GM23338 (cell line): ENCODE data around the gene ZDHHC18. TPM values are rescaled to one million over a fixed set of nuclear protein-coding genes. Genes with fewer than 3 reads are reported as not detected.
A peak's percentile ranks its signal among the peaks of the same experiment; 100 is the strongest.

Source experiments
- ATAC-seq: fragments of 200-7000 bp; cut with Tn5 transposase; 3 replicates; pipeline ENCODE4 v1.9.1; 2020
- DNase-seq: peaks from one replicate; pipeline ENCODE4 v3.0.0-alpha.2; 2015; ENCODE audit warnings: low spot score
- H2AFZ ChIP-seq: fragments of 200-600 bp; sonication (generic); 2 replicates; pipeline ENCODE4 v1.8.0; 2016; ENCODE audit warnings: antibody characterized with exemption, mild to moderate bottlenecking, moderate library complexity
- H3F3A ChIP-seq: fragments of 200-600 bp; sonication (generic); replicated peaks from 2 replicates; pipeline ENCODE4 v1.8.0; 2017; ENCODE audit warnings: antibody characterized with exemption, mixed run types, low read depth
- H3K27ac ChIP-seq: fragments of 200-600 bp; sonication (generic); 2 replicates; pipeline ENCODE4 v1.6.1; 2016; ENCODE audit warnings: low read depth
- H3K27me3 ChIP-seq: fragments of 200-600 bp; sonication (generic); 2 replicates; pipeline ENCODE4 v1.8.0; 2016; ENCODE audit warnings: mild to moderate bottlenecking, mixed run types, moderate library complexity; ENCODE audit not compliant: insufficient read depth
- H3K36me3 ChIP-seq: fragments of 200-600 bp; sonication (generic); 2 replicates; pipeline ENCODE4 v1.8.0; 2016; ENCODE audit warnings: mild to moderate bottlenecking; ENCODE audit not compliant: insufficient read depth
- H3K4me1 ChIP-seq: fragments of 200-600 bp; sonication (generic); 2 replicates; pipeline ENCODE4 v1.8.0; 2016; ENCODE audit warnings: mild to moderate bottlenecking, moderate library complexity; ENCODE audit not compliant: insufficient read depth
- H3K4me2 ChIP-seq: fragments of 200-600 bp; sonication (generic); 2 replicates; pipeline ENCODE4 v1.7.1; 2017; ENCODE audit warnings: mixed run types
- H3K4me3 ChIP-seq: fragments of 200-600 bp; sonication (generic); 2 replicates; pipeline ENCODE4 v1.6.1; 2016; ENCODE audit warnings: mixed run types
- H3K79me2 ChIP-seq: fragments of 200-600 bp; sonication (generic); replicated peaks from 2 replicates; pipeline ENCODE4 v1.8.0; 2017; ENCODE audit warnings: mild to moderate bottlenecking; ENCODE audit not compliant: insufficient read depth
- H3K9me2 ChIP-seq: fragments of 200-600 bp; sonication (generic); 2 replicates; pipeline ENCODE4 v1.8.0; 2017; ENCODE audit not compliant: insufficient read depth
- H4K20me1 ChIP-seq: fragments of 200-600 bp; sonication (generic); replicated peaks from 2 replicates; pipeline ENCODE4 v1.8.0; 2017; ENCODE audit warnings: mild to moderate bottlenecking; ENCODE audit not compliant: insufficient read depth
- H3K27ac Mint-ChIP-seq: 2 replicates; pipeline ENCODE4 v1.8.0; 2020; ENCODE audit warnings: inconsistent platforms, mild to moderate bottlenecking, moderate library complexity, mixed read lengths
- H3K27me3 Mint-ChIP-seq: 3 replicates; pipeline ENCODE4 v1.8.0; 2022; ENCODE audit warnings: low read depth, mild to moderate bottlenecking, moderate library complexity, mixed read lengths, inconsistent platforms; ENCODE audit not compliant: insufficient read depth, poor library complexity
- H3K36me3 Mint-ChIP-seq: 3 replicates; pipeline ENCODE4 v1.8.0; 2021; ENCODE audit warnings: low read depth, mild to moderate bottlenecking, inconsistent platforms, moderate library complexity, mixed read lengths
- H3K4me1 Mint-ChIP-seq: 3 replicates; pipeline ENCODE4 v1.8.0; 2020; ENCODE audit warnings: mild to moderate bottlenecking, inconsistent platforms, mixed read lengths
- H3K4me3 Mint-ChIP-seq: 3 replicates; pipeline ENCODE4 v1.8.0; 2021; ENCODE audit warnings: moderate library complexity, mild to moderate bottlenecking, inconsistent platforms, mixed read lengths
- H3K9me3 Mint-ChIP-seq: 3 replicates; pipeline ENCODE4 v1.8.0; 2020; ENCODE audit warnings: moderate library complexity, mild to moderate bottlenecking, inconsistent platforms, mixed read lengths
- CREB1 ChIP-seq: fragments of 250-450 bp; sonication (Bioruptor Pico); IDR thresholded peaks from 2 replicates; pipeline ENCODE4 v1.5.0; 2020; ENCODE audit warnings: low read depth, mild to moderate bottlenecking, moderate library complexity
- EZH2phosphoT487 ChIP-seq: fragments of 200-600 bp; sonication (generic); IDR thresholded peaks from one replicate; pipeline ENCODE4 v1.8.1; 2018; ENCODE audit warnings: antibody characterized with exemption; ENCODE audit not compliant: unreplicated experiment
- JUNB ChIP-seq: IDR thresholded peaks from one replicate; pipeline ENCODE4 v1.6.1; 2016; ENCODE audit warnings: antibody characterized with exemption; ENCODE audit not compliant: unreplicated experiment
- STAT1 ChIP-seq: IDR thresholded peaks from one replicate; pipeline ENCODE4 v1.6.1; 2016; ENCODE audit warnings: antibody characterized with exemption; ENCODE audit not compliant: unreplicated experiment
- ZNF114 ChIP-seq: fragments of 250-450 bp; sonication (Bioruptor Pico); IDR thresholded peaks from 2 replicates; pipeline ENCODE4 v1.5.0; 2020; ENCODE audit warnings: mild to moderate bottlenecking, moderate library complexity
- polyA plus RNA-seq: library from polyadenylated mRNA; unstranded; fragments of >200 nt; fragmentation: Nextera tagmentation; extraction: Ambion mirVana; gene quantifications from 2 replicates; pipeline ENCODE4 v1.2.1, GENCODE V29; 2016
- total RNA-seq: library from RNA; depleted of rRNA; stranded (reverse); fragments of >200 nt; shearing (Covaris generic); gene quantifications from 2 replicates; pipeline ENCODE4 v1.2.3, GENCODE V29; 2014
- TF ChIP-seq, protein P1 (sequence below), 2 experiments: fragments of 200-600 bp in 1 of 2; sonication (generic) in 1 of 2; conservative IDR thresholded peaks; 2 replicates each; pipeline versions ENCODE4 v1.5.1 to v1.6.1; 2016 to 2017; ENCODE audit warnings: antibody characterized with exemption in 2 of 2, low read depth in 2 of 2, mild to moderate bottlenecking in 2 of 2, moderate library complexity in 1 of 2
- TF ChIP-seq, protein P2 (sequence below): IDR thresholded peaks from one replicate; pipeline ENCODE4 v1.6.1; 2018; ENCODE audit warnings: antibody characterized with exemption; ENCODE audit not compliant: unreplicated experiment
- TF ChIP-seq, protein P3 (sequence below): IDR thresholded peaks from 2 replicates; pipeline ENCODE4 v1.6.1; 2016; ENCODE audit warnings: antibody characterized with exemption

ZDHHC18 gene
- total and polyA plus RNA-seq, 2 experiments from 2014 or later = 6.3 to 26.8 TPM

DNA sequence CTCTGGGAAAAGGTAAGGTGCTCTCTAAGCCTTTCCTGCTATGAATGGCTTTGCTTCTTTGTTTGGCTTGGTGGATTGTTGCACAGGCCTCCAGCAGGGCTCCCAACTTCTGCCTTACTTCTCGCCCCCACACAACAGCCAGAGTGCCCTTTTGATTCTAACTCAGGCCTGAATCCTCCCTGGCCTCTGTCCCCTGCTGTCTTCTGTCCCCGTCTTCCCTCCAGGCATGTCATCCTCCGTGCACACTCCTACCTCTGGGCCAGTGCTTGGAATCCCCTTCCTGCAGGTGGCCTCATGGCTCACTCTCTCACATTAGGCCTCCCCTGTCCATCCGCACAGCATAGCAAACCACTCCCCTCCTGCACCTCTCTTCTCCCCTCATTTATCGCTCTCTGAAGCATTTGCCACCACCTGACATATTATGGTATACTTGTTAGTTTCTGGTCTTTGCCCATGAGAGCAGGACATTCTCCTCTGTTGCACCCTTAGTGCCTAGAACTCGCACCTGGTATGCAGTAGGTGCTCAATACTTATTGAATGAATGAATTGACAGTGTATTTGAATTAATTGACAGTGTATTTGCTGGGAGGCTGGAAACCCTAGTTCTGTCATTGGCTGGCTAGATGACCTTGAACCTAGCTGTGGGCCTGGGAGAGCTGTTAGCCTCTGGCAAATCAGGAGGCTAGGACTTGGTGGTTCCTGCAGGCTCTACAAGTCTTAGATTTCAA is 2.9 kb downstream of the ZDHHC18 start (continued):
- TF ChIP-seq, protein P1, sequence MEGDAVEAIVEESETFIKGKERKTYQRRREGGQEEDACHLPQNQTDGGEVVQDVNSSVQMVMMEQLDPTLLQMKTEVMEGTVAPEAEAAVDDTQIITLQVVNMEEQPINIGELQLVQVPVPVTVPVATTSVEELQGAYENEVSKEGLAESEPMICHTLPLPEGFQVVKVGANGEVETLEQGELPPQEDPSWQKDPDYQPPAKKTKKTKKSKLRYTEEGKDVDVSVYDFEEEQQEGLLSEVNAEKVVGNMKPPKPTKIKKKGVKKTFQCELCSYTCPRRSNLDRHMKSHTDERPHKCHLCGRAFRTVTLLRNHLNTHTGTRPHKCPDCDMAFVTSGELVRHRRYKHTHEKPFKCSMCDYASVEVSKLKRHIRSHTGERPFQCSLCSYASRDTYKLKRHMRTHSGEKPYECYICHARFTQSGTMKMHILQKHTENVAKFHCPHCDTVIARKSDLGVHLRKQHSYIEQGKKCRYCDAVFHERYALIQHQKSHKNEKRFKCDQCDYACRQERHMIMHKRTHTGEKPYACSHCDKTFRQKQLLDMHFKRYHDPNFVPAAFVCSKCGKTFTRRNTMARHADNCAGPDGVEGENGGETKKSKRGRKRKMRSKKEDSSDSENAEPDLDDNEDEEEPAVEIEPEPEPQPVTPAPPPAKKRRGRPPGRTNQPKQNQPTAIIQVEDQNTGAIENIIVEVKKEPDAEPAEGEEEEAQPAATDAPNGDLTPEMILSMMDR (conservative IDR thresholded peaks at IDR 0.05; ENCODE audit: low read depth in 2 of 2) = 0 out of 4 replicates have a peak, but pooled peaks of 1 of the 2 experiments have one; percentile 11

DNA sequence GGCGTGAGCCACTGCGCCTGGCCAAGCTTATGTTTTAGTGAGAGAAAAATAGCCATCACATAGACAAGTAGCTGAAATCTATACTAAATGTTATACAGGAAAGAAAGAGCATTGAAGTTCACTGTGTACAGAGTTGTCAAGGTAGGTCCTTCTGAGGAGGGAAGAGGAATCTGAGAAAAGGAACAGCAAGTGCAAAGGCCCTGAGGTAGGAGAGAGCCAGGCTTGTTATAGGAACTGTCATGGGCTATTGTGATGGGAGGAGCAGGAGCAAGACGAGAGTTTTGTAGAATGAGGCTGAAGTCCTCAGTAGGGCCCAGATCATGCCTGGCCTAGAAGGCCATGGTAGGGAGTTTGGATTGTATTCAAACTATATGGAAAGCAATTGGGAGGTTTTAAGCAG is 4.6 kb downstream of the ZDHHC18 start:
- no peak for ATAC-seq
- Histone ChIP-seq H2AFZ (no peak overlapping the region), H3K4me2 (no peak overlapping the region), H3K4me3 (no peak overlapping the region), H3K27ac (no peak overlapping the region), H3K27me3 (peaks cover 3% of the 10 kb centered on the region; the same call in 1 of the 2 replicates), H3K79me2 (peaks cover 4% of the 10 kb centered on the region; the same call in 1 of the 2 replicates), H3K9me2 (no peaks in the 10 kb centered on the region), H4K20me1 (peaks cover 5% of the 10 kb centered on the region), H3K4me1 (peaks cover 7% of the 10 kb centered on the region), H3K36me3 (0 out of 2 replicates have a peak, but pooled peaks cover 6% of the 10 kb centered on the region), H3F3A (peaks cover 4% of the 10 kb centered on the region; the same call in 1 of the 2 replicates)
- Mint-ChIP-seq H3K27me3 (peaks cover 15% of the 10 kb centered on the region), H3K36me3 (peaks cover 37% of the 10 kb centered on the region), H3K4me3 (no peak overlapping the region), H3K27ac (no peak overlapping the region), H3K4me1 (peaks cover 24% of the 10 kb centered on the region), H3K9me3 (no peaks in the 10 kb centered on the region)
- TF ChIP-seq EZH2phosphoT487 (no peak), STAT1 (no peak)
- DNase-seq = no peak

DNA sequence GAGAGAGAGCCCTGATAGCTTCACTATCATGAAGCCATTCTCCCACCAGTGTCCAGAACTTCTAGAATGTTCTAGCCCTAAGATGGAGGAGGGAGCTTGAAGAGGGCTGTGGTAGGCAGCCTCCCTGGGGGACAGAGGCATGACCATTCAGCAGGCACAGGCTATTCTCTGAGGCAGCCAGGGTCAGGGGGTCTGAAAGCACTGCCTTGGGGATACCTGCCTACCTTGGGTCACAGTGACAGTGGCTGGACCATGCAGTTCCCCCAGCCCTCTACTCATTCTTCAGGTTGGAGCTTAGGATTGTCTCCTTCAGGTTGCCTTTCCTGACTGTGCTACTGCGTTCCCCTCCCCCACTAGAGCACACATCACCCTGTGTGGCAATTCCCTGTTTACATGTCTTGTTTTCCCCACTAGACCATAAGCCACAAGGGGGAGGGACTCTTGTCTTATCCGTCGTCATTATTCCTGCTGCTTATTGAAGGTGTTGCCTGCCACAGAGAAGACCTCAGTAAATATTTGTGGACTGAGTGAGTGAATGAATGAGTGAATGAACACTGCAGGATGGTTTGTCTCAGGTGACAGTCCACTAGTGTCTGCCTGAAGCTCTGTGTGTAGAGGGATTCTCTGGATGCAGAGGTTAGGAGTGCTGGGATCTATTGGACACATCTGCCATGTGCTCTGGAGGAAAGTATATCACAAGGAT is 5.2 kb downstream of the ZDHHC18 start:
- peaks cover 5% of the 10 kb centered on the region for H4K20me1 ChIP-seq
- no peak for DNase-seq
- Mint-ChIP-seq H3K27ac (no peak overlapping the region), H3K9me3 (no peaks in the 10 kb centered on the region), H3K36me3 (peaks cover 43% of the 10 kb centered on the region), H3K4me3 (no peak overlapping the region), H3K27me3 (peaks cover 12% of the 10 kb centered on the region), H3K4me1 (peaks cover 22% of the 10 kb centered on the region)
- peaks cover 3% of the 10 kb centered on the region; the same call in 1 of the 2 replicates for H3K27me3 ChIP-seq
- no peak overlapping the region for H2AFZ ChIP-seq
- 0 out of 2 replicates have a peak, but pooled peaks cover 6% of the 10 kb centered on the region for H3K36me3 ChIP-seq
- peaks cover 4% of the 10 kb centered on the region; the same call in 1 of the 2 replicates for H3K79me2 ChIP-seq
- no peak overlapping the region for H3K27ac ChIP-seq
- TF ChIP-seq STAT1 (no peak), CREB1 (CRISPR knock-in tag) (no peak), ZNF114 (CRISPR knock-in tag) (no peak), EZH2phosphoT487 (no peak), JUNB (no peak)
- TF ChIP-seq, protein P2, sequence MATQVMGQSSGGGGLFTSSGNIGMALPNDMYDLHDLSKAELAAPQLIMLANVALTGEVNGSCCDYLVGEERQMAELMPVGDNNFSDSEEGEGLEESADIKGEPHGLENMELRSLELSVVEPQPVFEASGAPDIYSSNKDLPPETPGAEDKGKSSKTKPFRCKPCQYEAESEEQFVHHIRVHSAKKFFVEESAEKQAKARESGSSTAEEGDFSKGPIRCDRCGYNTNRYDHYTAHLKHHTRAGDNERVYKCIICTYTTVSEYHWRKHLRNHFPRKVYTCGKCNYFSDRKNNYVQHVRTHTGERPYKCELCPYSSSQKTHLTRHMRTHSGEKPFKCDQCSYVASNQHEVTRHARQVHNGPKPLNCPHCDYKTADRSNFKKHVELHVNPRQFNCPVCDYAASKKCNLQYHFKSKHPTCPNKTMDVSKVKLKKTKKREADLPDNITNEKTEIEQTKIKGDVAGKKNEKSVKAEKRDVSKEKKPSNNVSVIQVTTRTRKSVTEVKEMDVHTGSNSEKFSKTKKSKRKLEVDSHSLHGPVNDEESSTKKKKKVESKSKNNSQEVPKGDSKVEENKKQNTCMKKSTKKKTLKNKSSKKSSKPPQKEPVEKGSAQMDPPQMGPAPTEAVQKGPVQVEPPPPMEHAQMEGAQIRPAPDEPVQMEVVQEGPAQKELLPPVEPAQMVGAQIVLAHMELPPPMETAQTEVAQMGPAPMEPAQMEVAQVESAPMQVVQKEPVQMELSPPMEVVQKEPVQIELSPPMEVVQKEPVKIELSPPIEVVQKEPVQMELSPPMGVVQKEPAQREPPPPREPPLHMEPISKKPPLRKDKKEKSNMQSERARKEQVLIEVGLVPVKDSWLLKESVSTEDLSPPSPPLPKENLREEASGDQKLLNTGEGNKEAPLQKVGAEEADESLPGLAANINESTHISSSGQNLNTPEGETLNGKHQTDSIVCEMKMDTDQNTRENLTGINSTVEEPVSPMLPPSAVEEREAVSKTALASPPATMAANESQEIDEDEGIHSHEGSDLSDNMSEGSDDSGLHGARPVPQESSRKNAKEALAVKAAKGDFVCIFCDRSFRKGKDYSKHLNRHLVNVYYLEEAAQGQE = no peak
- TF ChIP-seq, protein P1 (conservative IDR thresholded peaks at IDR 0.05; ENCODE audit: low read depth in 2 of 2) = no peak
- TF ChIP-seq, protein P3, sequence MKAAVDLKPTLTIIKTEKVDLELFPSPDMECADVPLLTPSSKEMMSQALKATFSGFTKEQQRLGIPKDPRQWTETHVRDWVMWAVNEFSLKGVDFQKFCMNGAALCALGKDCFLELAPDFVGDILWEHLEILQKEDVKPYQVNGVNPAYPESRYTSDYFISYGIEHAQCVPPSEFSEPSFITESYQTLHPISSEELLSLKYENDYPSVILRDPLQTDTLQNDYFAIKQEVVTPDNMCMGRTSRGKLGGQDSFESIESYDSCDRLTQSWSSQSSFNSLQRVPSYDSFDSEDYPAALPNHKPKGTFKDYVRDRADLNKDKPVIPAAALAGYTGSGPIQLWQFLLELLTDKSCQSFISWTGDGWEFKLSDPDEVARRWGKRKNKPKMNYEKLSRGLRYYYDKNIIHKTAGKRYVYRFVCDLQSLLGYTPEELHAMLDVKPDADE = no peak
- no peak overlapping the region for H3K4me3 ChIP-seq
- peaks cover 5% of the 10 kb centered on the region for H3K4me1 ChIP-seq
- no peak overlapping the region for H3K4me2 ChIP-seq
- H3F3A ChIP-seq = 0 out of 2 replicates have a peak, but pooled peaks cover 4% of the 10 kb centered on the region
- H3K9me2 ChIP-seq = no peaks in the 10 kb centered on the region
- ATAC-seq = no peak
